Subcutaneous adipose tissue (tissue), 4 donors: Measurements from ENCODE around the gene TMEM126B. TPM values are rescaled to one million over a fixed set of nuclear protein-coding genes. Genes with fewer than 3 reads are reported as not detected.

Source experiments
- total RNA-seq, 4 donors: library from RNA; depleted of rRNA; stranded (reverse); fragments of >200 nt; gene quantifications; one replicate each; pipeline ENCODE4 v1.1.0, GENCODE V29; 2016
- TF ChIP-seq, protein P1 (sequence below): fragments of 450-650 bp; IDR thresholded peaks from one replicate; pipeline ENCODE4 v1.5.1; 2016; ENCODE audit warnings: low read depth, mild to moderate bottlenecking, control low read depth, antibody characterized with exemption, moderate library complexity

TMEM126B gene
- total RNA-seq, 4 donors from 2014 or later = 41.1 to 69.3 (median 58.2) TPM

DNA sequence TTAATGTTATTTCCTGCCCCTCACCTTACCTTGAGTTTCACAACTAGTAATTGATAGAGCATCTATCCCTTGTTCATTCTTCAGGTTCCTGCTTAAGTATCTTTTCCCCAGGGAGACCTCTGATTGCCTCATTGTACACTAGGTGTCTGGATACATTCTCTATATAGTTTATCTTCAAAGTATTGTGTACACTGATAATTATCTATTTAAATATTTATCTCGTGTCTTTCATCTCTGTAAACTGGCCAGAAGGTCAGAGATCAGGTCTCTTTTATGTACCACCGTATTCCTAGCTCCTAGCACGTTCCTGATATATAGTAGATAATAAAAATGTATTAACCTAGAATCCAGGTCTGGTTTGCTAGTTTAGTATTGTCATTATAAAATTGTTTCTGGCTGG is 6.4 kb downstream of the TMEM126B start:
- TF ChIP-seq, protein P1, sequence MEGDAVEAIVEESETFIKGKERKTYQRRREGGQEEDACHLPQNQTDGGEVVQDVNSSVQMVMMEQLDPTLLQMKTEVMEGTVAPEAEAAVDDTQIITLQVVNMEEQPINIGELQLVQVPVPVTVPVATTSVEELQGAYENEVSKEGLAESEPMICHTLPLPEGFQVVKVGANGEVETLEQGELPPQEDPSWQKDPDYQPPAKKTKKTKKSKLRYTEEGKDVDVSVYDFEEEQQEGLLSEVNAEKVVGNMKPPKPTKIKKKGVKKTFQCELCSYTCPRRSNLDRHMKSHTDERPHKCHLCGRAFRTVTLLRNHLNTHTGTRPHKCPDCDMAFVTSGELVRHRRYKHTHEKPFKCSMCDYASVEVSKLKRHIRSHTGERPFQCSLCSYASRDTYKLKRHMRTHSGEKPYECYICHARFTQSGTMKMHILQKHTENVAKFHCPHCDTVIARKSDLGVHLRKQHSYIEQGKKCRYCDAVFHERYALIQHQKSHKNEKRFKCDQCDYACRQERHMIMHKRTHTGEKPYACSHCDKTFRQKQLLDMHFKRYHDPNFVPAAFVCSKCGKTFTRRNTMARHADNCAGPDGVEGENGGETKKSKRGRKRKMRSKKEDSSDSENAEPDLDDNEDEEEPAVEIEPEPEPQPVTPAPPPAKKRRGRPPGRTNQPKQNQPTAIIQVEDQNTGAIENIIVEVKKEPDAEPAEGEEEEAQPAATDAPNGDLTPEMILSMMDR = no peak

DNA sequence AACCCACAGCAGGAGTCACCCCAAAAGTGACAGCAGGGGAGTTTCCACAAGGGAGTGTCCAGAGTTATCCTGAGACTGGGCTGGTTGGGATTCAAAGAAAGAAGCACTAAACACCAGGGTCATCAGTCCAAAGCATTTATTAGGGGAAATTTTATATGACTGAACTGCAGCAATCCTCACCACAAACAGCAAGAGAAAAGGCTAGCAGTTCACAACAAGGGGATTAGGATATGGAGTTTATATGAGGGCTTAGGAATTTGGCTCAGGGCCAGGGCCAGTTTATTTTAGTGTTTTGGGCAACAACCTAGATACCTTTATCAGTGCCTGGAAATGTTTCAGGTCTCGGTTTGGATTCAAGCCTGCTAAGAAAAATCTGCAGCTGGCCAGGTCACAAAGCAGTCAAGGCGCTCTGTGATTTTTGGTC is 14.8 kb downstream of the TMEM126B start:
- TF ChIP-seq, protein P1 = no peak

DNA sequence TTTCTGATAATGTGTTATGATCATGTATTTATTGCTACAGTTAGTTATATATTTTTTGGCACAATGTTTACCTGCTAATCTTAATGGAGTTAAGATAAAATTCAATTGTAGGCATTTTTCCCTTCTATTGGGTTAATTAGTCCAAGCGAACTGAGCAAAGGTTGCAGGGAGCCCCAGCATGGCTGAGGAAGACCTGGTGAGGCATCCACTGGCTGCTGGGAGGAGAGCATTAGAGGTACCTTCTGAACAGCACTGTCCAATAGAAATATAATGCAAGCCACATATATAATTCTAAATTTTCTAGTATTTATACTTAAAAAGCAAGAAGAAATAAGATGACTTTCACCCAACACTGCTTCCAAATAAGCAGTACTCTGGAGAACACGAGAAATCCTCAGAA is 18.7 kb downstream of the TMEM126B start:
- TF ChIP-seq, protein P1 = no peak

DNA sequence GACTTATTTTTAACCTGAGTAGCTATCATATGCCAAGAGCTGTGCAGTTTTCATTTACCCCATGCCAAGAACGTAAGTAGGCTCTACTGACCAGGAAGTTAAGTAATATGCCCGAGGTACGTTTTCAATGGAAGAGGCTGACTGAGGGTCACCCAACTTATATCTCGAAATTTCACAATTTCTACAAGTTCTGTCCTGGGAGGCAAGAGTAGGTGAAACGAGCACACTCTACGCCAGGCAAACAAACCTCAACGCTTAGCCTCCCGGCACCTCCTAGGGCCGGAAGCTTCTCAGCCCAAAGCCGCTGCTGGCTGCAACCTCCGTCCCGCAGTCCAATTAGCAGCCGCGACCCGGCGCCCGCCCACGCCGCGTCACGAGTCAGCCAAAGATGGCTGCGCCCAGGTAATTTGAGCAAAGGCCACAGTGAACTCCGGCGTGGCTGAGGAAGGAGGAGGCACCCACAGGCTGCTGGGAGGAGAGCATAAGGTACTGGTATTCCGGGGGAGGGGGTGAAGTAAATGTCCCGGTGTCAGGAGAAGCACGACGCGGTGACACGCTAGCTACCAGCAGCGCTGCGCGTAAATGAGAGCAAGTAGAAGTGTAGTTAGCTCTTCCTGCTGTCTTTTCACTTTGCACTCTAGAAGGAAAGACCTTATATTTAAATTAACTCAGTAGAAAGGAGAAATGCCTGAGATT is 19.4 kb downstream of the TMEM126B start, which contains the start of gene TMEM126A:
TMEM126A (plus strand) TSS at position 364 of the 696 bp plus-strand sequence. CDS start 2,289 bp downstream, outside the sequence.
- TF ChIP-seq, protein P1 = no peak

DNA sequence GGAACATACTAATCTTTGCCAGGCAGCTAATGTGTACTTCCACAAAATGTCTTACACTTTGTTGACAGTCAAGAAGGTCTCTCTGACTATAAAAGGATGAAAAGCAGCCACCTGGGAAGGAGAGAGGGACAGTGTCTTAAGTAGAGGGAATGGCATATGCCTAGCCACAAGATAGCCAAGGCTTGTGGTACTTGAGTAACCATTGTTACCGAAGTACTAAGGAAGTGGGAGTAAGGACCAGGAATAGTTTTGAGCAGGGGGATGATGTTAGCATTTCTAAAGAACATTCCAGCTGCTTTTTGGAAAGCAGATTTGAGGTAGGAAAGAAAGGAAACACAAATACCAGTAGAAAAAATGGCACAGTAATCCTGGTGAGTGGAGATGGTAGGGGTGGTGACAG is 22.7 kb downstream of the TMEM126B start:
- TF ChIP-seq, protein P1 = no peak

DNA sequence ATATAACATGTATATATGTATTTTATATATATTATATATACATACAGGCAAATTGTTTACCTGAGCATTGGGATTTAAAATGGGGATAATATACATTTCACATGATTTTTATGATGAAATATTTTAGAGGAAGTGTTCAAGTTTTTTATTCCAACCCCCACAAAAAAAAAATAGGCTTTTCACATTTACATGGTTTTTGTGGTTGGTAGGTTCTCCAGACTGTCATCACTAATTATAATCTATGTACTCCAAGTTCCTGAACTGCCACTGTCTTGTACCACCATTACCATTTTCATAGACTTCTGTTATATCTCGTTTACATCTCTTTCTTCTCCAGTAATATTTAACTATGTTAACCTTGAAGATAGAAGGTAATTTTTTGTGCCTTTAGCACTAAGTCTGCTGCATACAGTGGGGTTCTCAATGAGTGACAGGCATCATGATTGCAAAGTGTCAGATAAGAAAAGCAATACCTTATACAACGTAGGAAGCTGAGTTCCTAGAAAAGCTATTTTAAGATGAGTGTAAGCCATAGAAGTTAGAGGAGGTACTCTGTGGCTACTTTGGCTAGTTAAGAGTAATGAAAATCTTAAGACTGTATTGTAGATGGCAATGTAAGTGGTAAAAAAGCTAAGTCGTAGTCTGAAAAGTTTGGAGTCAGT is 24.5 kb downstream of the TMEM126B start:
- TF ChIP-seq, protein P1 = no peak

DNA sequence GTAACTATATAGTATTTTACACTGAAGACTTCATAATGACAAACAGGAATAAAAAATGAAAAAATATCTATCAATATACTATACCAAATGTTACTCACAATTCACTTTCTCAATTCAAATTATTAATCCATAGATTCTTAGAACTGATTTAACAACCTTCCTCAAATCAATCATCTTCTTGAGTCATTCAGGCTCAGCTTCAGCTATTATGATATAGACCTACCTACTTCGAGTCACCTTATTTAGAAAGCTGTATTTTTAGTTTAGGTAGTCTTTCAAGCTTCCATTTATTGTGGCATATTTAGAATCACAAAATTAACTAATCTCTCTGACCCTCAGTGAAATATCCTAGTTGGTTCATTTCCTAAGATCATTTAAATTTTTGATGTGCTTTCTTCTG is 28.4 kb downstream of the TMEM126B start:
- TF ChIP-seq, protein P1 = no peak
